Skin epidermis (tissue), 12 donors: Measurements from ENCODE around the gene FLYWCH2.

Experiments
- H3K27ac ChIP-seq, 21 experiments: fragments of 200-600 bp; sonication (generic) in 11 of 21; one replicate each; pipeline ENCODE4 v1.5.0; 2020; ENCODE audit warnings: mild to moderate bottlenecking in 3 of 21, inconsistent platforms in 2 of 21, moderate library complexity in 2 of 21
- H3K4me3 ChIP-seq, 7 experiments: fragments of 200-600 bp; sonication (generic) in 2 of 7; one replicate each; pipeline ENCODE4 v1.5.0; 2020; ENCODE audit warnings: inconsistent platforms in 2 of 7, mild to moderate bottlenecking in 2 of 7, moderate library complexity in 1 of 7

Gene FLYWCH2

DNA sequence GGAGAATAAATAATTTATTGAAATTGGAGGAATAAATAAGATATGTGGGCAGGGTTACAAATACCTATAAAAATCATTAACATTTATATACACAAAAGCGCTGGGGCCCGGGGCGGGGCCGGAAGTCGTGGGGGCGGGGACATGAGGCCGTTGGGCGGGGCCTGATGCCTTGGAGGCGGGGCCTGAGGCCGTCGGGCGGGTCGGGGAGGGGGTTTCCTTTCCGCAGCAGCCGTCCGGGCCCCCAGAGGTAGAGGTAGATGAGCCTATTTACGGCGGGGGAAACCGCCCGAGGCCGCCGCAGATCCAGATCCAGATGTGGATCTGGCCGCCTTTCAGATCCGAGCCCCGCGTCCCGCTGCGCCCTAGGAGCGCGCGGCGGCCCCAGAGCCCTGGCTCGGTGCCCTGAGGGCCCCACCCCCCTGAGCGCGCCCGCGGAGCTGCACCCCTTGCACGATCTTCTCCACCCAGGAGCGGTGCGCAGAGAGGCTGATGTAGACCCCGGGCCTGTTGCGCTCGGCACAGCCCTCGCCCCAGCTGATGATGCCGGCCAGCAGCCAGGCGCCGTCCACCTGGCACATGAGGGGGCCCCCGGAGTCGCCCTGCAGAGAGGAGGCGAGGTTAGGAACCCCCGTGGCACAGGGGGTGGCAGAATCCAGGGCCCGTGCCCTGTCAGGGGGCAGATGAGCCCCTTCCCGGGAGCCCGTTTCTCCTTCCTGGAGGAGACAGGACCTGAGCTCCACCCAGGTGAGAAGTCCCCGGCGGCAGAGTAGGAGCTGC is 30.1 kb upstream of the FLYWCH2 start:
- H3K4me3 ChIP-seq: no peak overlapping the region

DNA sequence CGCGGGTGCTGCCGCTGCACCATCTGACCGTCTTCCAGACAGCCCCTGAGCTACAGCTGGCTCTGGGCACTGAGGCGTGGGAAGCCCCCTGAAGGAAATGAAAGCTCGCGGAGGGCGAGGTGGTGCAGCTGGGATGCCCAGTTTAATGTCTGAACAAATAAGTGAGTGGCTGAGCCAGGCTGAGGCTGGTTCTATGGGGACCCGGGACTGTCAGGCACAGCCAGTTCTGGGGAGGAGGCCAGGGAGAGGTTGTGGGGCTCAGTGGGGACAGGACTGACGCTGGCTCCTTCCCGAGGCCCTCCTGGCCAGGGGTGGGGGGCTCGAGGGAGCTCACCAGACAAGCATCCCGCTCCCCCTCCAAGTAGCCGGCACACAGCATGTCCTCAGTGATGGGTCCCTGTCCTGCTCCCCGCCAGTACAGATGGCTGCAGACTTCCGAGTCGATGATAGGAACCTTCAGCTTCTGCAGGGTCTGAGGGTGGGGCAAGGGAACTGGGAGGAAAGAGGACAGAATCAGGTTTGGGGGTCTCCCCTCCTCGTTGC is 29.4 kb upstream of the FLYWCH2 start:
- no peak overlapping the region for H3K27ac ChIP-seq
- H3K4me3 ChIP-seq: no peak overlapping the region

More for the DNA sequence above, 30.1 kb upstream of the FLYWCH2 start:
- H3K27ac ChIP-seq: no peak overlapping the region

DNA sequence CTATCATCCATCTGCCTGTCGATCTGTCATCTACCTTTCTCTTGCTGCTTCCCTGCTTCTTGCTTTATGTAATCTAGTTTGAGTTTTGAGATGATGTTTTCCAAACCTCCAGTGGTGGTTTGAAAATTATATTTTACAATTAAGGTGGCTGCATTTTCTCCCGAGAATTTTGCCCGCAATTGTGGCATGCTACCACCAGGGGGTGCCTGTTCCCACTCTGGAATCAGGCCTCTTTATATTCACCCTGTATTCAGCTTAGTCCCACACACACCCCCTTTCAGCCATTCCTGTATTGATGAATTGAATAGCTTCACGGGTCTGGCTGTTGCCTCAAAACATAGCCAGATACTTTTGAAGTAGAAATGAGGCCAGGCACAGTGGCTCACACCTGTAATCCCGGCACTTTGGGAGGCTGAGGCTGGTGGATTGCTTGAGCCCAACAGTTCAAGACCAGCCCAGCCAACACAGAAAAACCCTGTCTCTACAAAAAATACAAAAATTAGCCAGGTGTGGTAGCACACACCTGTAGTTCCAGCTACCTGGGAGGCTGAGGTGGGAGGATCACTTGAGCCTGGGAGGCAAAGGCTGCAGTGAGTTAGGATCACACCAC is 28.2 kb upstream of the FLYWCH2 start:
- Histone ChIP-seq H3K27ac (peak overlapping the region in 1 of 21 experiments; percentile 77), H3K4me3 (no peak overlapping the region)

GRCh38 chr16:2855536-2855935 is 27.5 kb upstream of the FLYWCH2 start:
- peak overlapping the region in 1 of 7 experiments; percentile 21 for H3K4me3 ChIP-seq
- peak overlapping the region in 10 of 21 experiments; percentile 10 to 80 (median 58) for H3K27ac ChIP-seq

- Histone ChIP-seq H3K27ac (peak overlapping the region in 10 of 21 experiments; percentile 10 to 81 (median 58)), H3K4me3 (peak overlapping the region in 3 of 7 experiments; percentile 33 to 44 (median 40))
Measured at GRCh38 chr16:2856061-2856670, 26.8 kb upstream of the FLYWCH2 start.

- Histone ChIP-seq H3K27ac (peak overlapping the region in 12 of 21 experiments; percentile 7 to 86 (median 74)), H3K4me3 (peak overlapping the region in 5 of 7 experiments; percentile 2 to 44 (median 33))
Measured at GRCh38 chr16:2856686-2857450, 26.1 kb upstream of the FLYWCH2 start.

GRCh38 chr16:2857451-2858244 is 25.4 kb upstream of the FLYWCH2 start, which contains the start of gene PRSS22:
Gene PRSS22 (minus strand): TSS chr16:2858170. CDS start chr16:2858104, 66 bp downstream.
- H3K4me3 ChIP-seq: peak within 1 kb of the TSS in 5 of 7 experiments; percentile 2 to 44 (median 33)

DNA sequence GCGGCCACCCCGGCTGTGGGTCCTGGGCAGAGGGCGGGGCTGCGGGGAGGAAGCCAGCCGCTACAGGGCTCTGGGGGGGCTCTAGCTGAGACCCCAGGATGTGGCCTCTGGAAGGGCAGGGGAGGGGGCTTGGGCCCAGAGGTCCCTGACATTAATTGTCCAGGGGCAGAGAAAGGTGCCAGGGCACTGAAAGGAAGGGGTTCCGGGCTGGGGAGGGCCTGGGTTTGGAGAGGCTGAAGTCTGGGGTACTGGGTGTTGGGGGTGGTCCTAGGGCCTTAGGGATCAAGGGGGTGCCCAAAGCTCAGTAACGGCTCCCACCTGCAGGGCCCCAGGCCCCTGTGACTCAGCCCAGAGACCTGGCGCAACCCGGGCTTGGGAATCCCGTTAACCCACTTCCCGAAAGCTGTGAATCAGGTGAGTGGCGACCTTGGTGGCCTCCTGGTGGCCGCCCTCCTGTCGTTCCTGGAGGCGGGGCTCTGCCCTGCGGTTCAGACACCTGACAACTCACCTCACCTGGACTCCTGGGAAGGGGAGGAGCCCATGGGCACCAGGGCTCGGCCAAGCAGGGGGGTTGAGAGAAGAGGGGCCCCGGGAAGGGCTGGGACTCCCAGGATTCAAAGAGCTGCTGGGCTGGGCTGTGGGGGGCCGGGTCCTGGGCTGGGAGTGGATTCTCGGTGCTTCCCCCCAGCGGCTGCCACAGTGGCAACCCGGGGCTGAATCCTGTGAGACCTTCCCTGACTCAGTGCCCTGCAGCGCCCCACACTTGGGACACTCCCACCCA is 24.6 kb upstream of the FLYWCH2 start:
- peak overlapping the region in 15 of 21 experiments; percentile 7 to 86 (median 73) for H3K27ac ChIP-seq
- H3K4me3 ChIP-seq: peak overlapping the region in 5 of 7 experiments; percentile 2 to 44 (median 33)

More at GRCh38 chr16:2857451-2858244, 25.4 kb upstream of the FLYWCH2 start, which contains the start of gene PRSS22:
- H3K27ac ChIP-seq: peak within 1 kb of the TSS in 15 of 21 experiments; percentile 7 to 86 (median 73)

GRCh38 chr16:2859686-2860265 is 23.2 kb upstream of the FLYWCH2 start:
- Histone ChIP-seq H3K27ac (no peak overlapping the region), H3K4me3 (no peak overlapping the region)

DNA sequence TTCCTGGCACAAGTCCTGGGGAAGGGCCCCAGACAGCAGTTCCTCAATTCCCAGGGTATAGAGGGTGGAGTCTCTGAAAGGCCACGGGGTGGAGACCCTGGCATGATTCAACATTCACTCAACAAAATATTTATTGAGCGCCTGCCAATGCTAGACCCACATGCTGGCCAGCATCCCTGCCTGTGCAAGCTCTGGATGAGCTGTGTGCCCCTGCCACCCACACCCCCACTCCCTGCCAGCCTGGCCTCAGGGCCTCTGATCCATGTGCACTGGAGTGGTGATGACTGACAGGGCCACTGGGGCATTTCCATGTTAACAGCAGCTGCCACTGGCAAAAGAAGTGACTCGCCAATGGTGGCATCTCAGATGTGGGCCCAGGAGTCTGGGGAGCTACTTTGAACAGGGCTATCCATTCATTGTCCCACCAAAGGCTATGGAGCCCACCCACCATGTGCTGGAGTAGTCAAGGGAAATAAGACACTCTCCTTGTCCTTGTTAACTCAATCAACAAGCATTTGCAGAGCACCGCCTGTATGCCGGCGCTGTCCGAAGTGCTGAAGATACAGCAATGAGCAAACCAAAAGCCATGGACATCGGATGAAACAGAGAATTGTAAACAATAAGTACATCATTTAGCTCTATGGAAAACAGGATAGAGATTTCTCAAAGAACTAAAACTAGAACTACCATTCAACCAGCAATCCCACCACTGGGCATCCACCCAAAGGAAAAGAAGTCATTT is 22.0 kb upstream of the FLYWCH2 start:
- Histone ChIP-seq H3K4me3 (no peak overlapping the region), H3K27ac (no peak overlapping the region)

GRCh38 chr16:2865651-2866050 is 17.4 kb upstream of the FLYWCH2 start:
- H3K27ac ChIP-seq: no peak overlapping the region

GRCh38 chr16:2866431-2866830 is 16.6 kb upstream of the FLYWCH2 start:
- no peak overlapping the region for H3K4me3 ChIP-seq
- H3K27ac ChIP-seq: no peak overlapping the region

More at GRCh38 chr16:2865651-2866050, 17.4 kb upstream of the FLYWCH2 start:
- H3K4me3 ChIP-seq: no peak overlapping the region

GRCh38 chr16:2867661-2867986 is 15.4 kb upstream of the FLYWCH2 start:
- Histone ChIP-seq H3K27ac (peak overlapping the region in 20 of 21 experiments; percentile 83 to 97 (median 88)), H3K4me3 (peak overlapping the region; percentile 38 to 66 (median 42))

DNA sequence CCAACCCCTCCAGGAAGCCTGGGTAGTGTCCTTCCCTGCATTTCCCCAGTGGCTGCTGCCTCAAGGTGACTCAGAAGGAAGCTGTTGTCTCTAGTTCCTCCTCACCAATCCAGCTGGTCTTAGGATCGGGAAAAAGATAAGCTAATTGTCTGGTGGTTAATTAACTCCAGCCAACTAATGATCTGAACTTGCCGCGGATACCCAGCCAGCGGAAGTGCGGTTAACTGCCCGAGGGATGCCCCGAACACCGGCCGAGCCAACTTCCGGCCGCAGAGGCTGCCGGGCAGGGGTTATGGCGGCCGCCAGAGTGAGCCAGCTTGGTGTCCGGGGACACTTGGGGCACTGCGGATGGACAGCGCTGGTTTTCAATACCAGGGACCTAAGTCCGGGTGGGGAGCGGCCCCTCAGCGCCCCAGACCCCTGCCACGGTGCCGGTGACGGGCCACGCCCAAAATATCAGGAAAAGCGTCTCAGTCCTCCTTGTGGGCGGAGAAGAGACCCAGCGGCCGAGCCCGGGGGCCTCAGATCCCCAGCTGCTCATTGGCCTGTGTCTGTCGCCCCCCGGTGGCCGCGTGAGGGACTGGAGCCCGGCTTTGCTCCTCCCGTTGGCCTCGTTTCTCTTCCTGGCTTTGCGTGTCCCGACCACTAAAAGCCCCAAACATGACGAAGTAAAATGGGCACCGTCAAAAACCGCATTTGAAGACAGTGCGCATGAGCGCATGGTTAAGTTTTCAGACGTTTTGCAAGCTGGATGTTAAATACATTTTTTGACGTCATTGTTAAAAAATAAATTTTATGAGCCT is 14.8 kb upstream of the FLYWCH2 start:
- peak overlapping the region; percentile 23 to 97 (median 87) for H3K27ac ChIP-seq
- H3K4me3 ChIP-seq: peak overlapping the region; percentile 38 to 66 (median 42)

DNA sequence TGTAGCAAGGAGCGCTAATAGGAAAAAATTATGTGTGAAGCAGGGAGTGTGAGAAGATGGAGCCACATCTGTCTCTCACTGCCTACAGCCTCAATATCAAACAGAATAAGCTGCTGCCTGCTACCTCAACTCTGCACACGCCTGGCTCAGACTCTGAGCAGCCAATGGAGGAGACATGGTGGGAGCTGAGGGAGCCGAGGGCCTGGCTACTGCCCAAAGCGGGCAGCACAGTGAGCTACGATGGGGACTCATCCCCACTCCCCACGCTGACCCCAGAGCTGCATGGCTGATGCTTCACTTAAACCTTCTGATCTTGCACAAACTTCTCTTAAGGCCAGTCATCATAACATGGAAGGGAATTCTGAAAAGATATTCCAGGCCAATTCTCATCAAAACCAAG is 11.1 kb upstream of the FLYWCH2 start:
- no peak overlapping the region for H3K27ac ChIP-seq

More for the DNA sequence above, 11.1 kb upstream of the FLYWCH2 start:
- no peak overlapping the region for H3K4me3 ChIP-seq
